Ammon's horn (tissue), 1 donor: ENCODE data around the gene ACVR1.
"Not testable (repeated sequence)": the region's sequence is repeated elsewhere in the genome, so short reads cannot be mapped to it uniquely, and the experiment has no call there.

ENCODE experiments used
- DNase-seq: peaks from one replicate; pipeline ENCODE4 v3.0.0-alpha.2; 2016; ENCODE audit warnings: low spot score

The ACVR1 gene

GRCh38 chr2:157704148-157704547, 172.0 kb downstream of the ACVR1 start:
- DNase-seq, result not testable (repeated sequence)

GRCh38 chr2:157699806-157700205, 176.3 kb downstream of the ACVR1 start:
- DNase-seq, result no peak

- no peak for DNase-seq
Measured at GRCh38 chr2:157699009-157699408, 177.1 kb downstream of the ACVR1 start.

DNA sequence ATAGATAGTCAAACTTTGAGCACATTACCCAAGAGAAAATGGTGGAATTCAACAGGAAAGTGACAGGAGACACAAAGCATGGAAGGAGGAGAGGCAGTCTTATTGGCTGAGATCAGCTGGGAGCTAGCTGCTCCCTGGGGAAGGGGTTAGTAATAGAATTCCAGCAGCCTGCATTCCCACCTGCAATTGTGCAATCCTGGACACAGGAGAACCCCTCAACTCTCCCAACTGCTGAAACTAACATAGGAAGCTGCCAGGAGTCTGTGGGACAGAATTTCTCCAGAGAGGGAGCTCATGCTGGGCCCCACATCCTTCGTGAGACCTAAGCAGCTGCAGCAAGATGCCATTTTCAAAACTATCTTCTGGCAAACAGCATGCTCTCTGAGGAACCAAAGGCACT, 177.7 kb downstream of the ACVR1 start:
- no peak for DNase-seq

DNA sequence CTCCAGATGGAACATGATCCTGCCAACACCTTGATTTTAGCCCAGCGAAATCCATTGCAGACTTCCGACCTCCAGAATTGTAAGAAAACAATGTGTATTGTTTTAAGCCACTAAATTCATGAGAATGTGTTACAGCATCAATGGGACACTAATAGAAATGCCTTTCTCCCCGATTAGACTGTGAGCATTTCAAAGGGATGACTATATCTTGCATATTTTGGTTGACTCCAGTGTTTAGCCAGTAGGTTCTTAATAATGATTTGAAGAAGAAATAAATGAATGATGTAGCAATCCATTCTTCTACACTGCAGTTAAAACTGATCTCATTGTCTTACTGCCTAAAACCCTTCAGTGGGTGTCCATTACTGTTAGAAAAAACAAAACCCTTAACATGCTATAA, 180.1 kb downstream of the ACVR1 start:
- DNase-seq, result no peak

GRCh38 chr2:157692768-157693167, 183.4 kb downstream of the ACVR1 start:
- no peak for DNase-seq

DNA sequence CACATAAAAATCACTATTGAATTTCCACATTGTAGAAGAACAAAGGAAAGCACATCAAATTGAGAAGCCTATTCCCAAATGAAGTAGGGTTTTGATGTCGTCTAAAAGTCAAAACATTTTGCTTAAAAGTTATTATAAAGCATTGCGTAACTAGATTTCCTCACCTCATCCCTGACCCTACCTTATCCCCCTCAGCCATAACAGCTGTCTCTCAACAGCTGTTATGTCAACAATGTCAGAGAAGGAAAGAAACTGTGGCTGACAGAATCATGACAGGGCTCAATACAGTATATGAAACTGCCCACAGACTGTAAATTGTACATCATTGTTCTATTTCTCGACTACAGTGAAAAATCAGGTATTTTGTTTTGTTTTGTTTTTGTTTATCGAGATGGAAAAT, 184.4 kb downstream of the ACVR1 start:
- no peak for DNase-seq

DNA sequence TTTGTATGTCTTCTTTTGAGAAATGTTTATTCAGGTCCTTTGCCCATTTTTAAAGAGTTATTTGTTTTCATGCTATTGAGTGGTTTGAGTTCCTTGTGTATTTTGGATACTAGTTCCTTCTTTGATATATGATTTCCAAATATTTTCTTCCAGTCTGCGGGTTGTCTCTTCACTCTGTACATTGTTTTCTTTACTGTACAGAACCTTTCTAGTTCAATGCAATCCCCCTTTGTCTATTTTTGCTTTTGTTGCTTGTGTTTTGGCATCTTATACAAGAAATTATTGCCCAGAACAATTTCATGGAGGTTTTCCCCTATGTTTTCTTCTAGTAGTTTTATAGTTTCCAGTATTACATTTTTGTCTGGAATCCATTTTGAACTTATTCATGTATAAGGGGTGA, 185.0 kb downstream of the ACVR1 start:
- no peak for DNase-seq
